NCI-H82 (cell line): ENCODE measurements around the gene ARHGEF10L.

ENCODE experiments used
- DNase-seq: peaks from one replicate; lab custom pipeline; 2025; lab: John Stamatoyannopoulos, UW

The ARHGEF10L gene

GRCh38 chr1:17591814-17592430 lies 52.4 kb downstream of the ARHGEF10L start:
- DNase-seq = no peak

GRCh38 chr1:17594026-17594425 lies 54.5 kb downstream of the ARHGEF10L start:
- DNase-seq = no peak

GRCh38 chr1:17594690-17595601 lies 55.4 kb downstream of the ARHGEF10L start:
- peak; percentile 82 for DNase-seq

- DNase-seq = no peak
These were observed 56.1 kb downstream of the ARHGEF10L start for GRCh38 chr1:17595602-17595925.

GRCh38 chr1:17596186-17596585 lies 56.7 kb downstream of the ARHGEF10L start:
- DNase-seq = no peak

GRCh38 chr1:17596651-17597509 lies 57.4 kb downstream of the ARHGEF10L start:
- DNase-seq = no peak

- DNase-seq = no peak
These were observed 58.2 kb downstream of the ARHGEF10L start for GRCh38 chr1:17597651-17598050.

- DNase-seq = no peak
These were observed 58.8 kb downstream of the ARHGEF10L start for GRCh38 chr1:17598251-17598650.

GRCh38 chr1:17599291-17599953 lies 59.9 kb downstream of the ARHGEF10L start:
- DNase-seq = no peak

GRCh38 chr1:17599954-17600300 lies 60.4 kb downstream of the ARHGEF10L start:
- no peak for DNase-seq

GRCh38 chr1:17600321-17600720 lies 60.8 kb downstream of the ARHGEF10L start:
- no peak for DNase-seq

- DNase-seq = no peak
These were observed 62.3 kb downstream of the ARHGEF10L start for GRCh38 chr1:17601643-17602382.

- peak; percentile 65 for DNase-seq
These were observed 63.8 kb downstream of the ARHGEF10L start for GRCh38 chr1:17603091-17603841.

GRCh38 chr1:17605582-17606344 lies 66.3 kb downstream of the ARHGEF10L start:
- no peak for DNase-seq

GRCh38 chr1:17606826-17607440 lies 67.4 kb downstream of the ARHGEF10L start:
- peak; percentile 78 for DNase-seq

GRCh38 chr1:17607644-17608581 lies 68.4 kb downstream of the ARHGEF10L start:
- DNase-seq = no peak

- no peak for DNase-seq
These were observed 70.0 kb downstream of the ARHGEF10L start for GRCh38 chr1:17609529-17609928.

- DNase-seq = no peak
These were observed 70.6 kb downstream of the ARHGEF10L start for GRCh38 chr1:17610085-17610484.
